B cell (primary cell): ENCODE measurements around the gene SCN4B.

Experiments used
- CTCF ChIP-seq: fragments of 200-600 bp; IDR thresholded peaks from one replicate; pipeline ENCODE4 v1.8.0; 2022; ENCODE audit warnings: antibody characterized with exemption, mild to moderate bottlenecking
- EZH2 ChIP-seq: IDR thresholded peaks from 2 replicates; pipeline ENCODE4 v1.6.1; 2012; ENCODE audit warnings: borderline replicate concordance, low read depth, mild to moderate bottlenecking, moderate library complexity, low read length; ENCODE audit not compliant: insufficient read depth, poor library complexity, severe bottlenecking

GRCh38 chr11:118175031-118175992 lies 22.7 kb upstream of the SCN4B start:
- TF ChIP-seq CTCF (no peak), EZH2 (no peak)
